ENCODE data around the gene RNF151.
"Not testable (repeated sequence)": the region's sequence is repeated elsewhere in the genome, so short reads cannot be mapped to it uniquely, and the experiment has no call there.

Gene RNF151

GRCh38 chr16:1960665-1961630 is 5.7 kb upstream of the RNF151 start:
- DNase-seq (ENCODE audit: low read depth), result no peak

GRCh38 chr16:1961651-1962067 is 5.0 kb upstream of the RNF151 start:
- DNase-seq (ENCODE audit: low read depth), result no peak

- DNase-seq (ENCODE audit: low read depth), result not testable (repeated sequence)
Observed at GRCh38 chr16:1962161-1963153, 4.2 kb upstream of the RNF151 start.

GRCh38 chr16:1963806-1964505 is 2.7 kb upstream of the RNF151 start:
- DNase-seq (ENCODE audit: low read depth), result no peak

GRCh38 chr16:1964506-1965395 is 1.9 kb upstream of the RNF151 start, which contains the start of gene RPS2:
Gene RPS2, minus strand, starts transcription at chr16:1964826. Its CDS starts 201 bp downstream, at chr16:1964625.
- peak; percentile 85 for DNase-seq (ENCODE audit: low read depth)

- no peak for DNase-seq (ENCODE audit: low read depth)
Observed at GRCh38 chr16:1965396-1966001, 1.2 kb upstream of the RNF151 start.

- DNase-seq (ENCODE audit: low read depth), result no peak
Observed at GRCh38 chr16:1968146-1968953, 1.7 kb downstream of the RNF151 start.

GRCh38 chr16:1971796-1972489 is 5.3 kb downstream of the RNF151 start, which contains the start of gene TBL3:
Gene TBL3, plus strand, starts transcription at chr16:1972053. Its CDS starts 112 bp downstream, at chr16:1972165.
- peak; percentile 73 for DNase-seq (ENCODE audit: low read depth)

GRCh38 chr16:1972490-1972877 is 5.8 kb downstream of the RNF151 start:
- no peak for DNase-seq (ENCODE audit: low read depth)

- no peak for DNase-seq (ENCODE audit: low read depth)
Observed at GRCh38 chr16:1973461-1974156, 7.0 kb downstream of the RNF151 start.

GRCh38 chr16:1974157-1975070 is 7.8 kb downstream of the RNF151 start:
- DNase-seq (ENCODE audit: low read depth), result no peak

GRCh38 chr16:1975432-1976215 is 9.0 kb downstream of the RNF151 start:
- no peak for DNase-seq (ENCODE audit: low read depth)

- no peak for DNase-seq (ENCODE audit: low read depth)
Observed at GRCh38 chr16:1976216-1976520, 9.5 kb downstream of the RNF151 start.

GRCh38 chr16:1976951-1977874 is 10.6 kb downstream of the RNF151 start:
- DNase-seq (ENCODE audit: low read depth), result no peak

GRCh38 chr16:1977875-1978268 is 11.2 kb downstream of the RNF151 start:
- DNase-seq (ENCODE audit: low read depth), result no peak
